ENCODE data around the gene SNTB2. TPM values are rescaled to one million over a fixed set of nuclear protein-coding genes. Genes with fewer than 3 reads are reported as not detected.
A peak's percentile ranks its signal among the peaks of the same experiment; 100 is the strongest.

The SNTB2 gene
- total RNA-seq, 1 donor: 35.5 TPM

- Histone ChIP-seq H4K20me1 (ENCODE audit: insufficient read depth, low read length) (no peaks in the 10 kb centered on the region), H2AFZ (ENCODE audit: low read length) (no peak overlapping the region), H3K9me3 (ENCODE audit: low read depth, low read length) (no peaks in the 10 kb centered on the region), H3K4me3 (ENCODE audit: insufficient read depth, low read length) (no peak overlapping the region), H3K4me1 (ENCODE audit: insufficient read depth, low read length) (peaks cover 56% of the 10 kb centered on the region), H3K36me3 (ENCODE audit: insufficient read depth, low read length) (peaks cover 5% of the 10 kb centered on the region), H3K27me3 (ENCODE audit: insufficient read depth, low read length) (no peaks in the 10 kb centered on the region), H3K79me2 (ENCODE audit: insufficient read depth, low read length) (peaks cover 2% of the 10 kb centered on the region), H3K4me2 (ENCODE audit: insufficient read depth, low read length) (peak overlapping the region; percentile 27), H3K27ac (ENCODE audit: low read depth, low read length) (peak overlapping the region; percentile 68)
- no peak for DNase-seq (ENCODE audit: insufficient read length, low spot score, missing footprints)
- TF ChIP-seq CTCF (IDR thresholded peaks at IDR 0.05; ENCODE audit: extremely low read depth, low read depth, low read length): peak; percentile 11
Observed at GRCh38 chr16:69273009-69273408, 86.0 kb downstream of the SNTB2 start.

DNA sequence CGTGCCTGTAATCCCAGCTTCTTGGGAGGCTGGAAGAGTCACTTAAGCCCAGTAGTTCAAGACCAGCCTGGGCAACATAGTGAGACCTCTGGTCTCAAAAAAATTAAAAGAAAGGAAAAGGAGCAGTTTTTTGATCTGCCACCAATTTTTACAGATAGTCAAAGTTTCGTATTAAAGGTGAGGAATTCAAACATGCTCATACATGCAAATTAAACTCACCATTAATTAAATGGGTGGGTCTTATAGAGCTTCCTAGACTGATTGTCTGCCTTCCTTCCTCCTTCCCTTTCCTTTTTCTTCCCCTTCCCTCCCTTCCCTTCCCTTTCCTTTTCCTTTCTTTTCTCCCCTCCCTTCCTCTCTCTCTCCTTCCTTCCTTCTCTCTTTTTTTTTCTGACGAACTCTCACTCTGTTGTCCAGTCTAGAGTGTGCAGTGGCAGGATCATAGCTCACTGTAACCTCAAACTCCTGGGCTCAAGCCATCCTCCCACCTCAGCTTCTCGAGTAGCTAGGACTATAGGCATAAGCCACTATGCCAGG lies 87.8 kb downstream of the SNTB2 start:
- peaks cover 56% of the 10 kb centered on the region for H3K4me1 ChIP-seq (ENCODE audit: insufficient read depth, low read length)
- DNase-seq (ENCODE audit: insufficient read length, low spot score, missing footprints): no peak
- TF ChIP-seq CTCF (IDR thresholded peaks at IDR 0.05; ENCODE audit: extremely low read depth, low read depth, low read length): no peak
- H3K27ac ChIP-seq (ENCODE audit: low read depth, low read length): peak overlapping the region; percentile 88
- peak overlapping the region; percentile 69 for H3K4me2 ChIP-seq (ENCODE audit: insufficient read depth, low read length)
- no peaks in the 10 kb centered on the region for H3K9me3 ChIP-seq (ENCODE audit: low read depth, low read length)
- H3K36me3 ChIP-seq (ENCODE audit: insufficient read depth, low read length): peaks cover 5% of the 10 kb centered on the region
- H3K79me2 ChIP-seq (ENCODE audit: insufficient read depth, low read length): peaks cover 12% of the 10 kb centered on the region
- no peaks in the 10 kb centered on the region for H3K27me3 ChIP-seq (ENCODE audit: insufficient read depth, low read length)
- no peak overlapping the region for H3K4me3 ChIP-seq (ENCODE audit: insufficient read depth, low read length)
- H2AFZ ChIP-seq (ENCODE audit: low read length): no peak overlapping the region
- no peaks in the 10 kb centered on the region for H4K20me1 ChIP-seq (ENCODE audit: insufficient read depth, low read length)

- H3K4me3 ChIP-seq (ENCODE audit: insufficient read depth, low read length): peak overlapping the region; percentile 31
Observed at GRCh38 chr16:69276148-69277115, 89.5 kb downstream of the SNTB2 start.

More at GRCh38 chr16:69276148-69277115, 89.5 kb downstream of the SNTB2 start:
- Histone ChIP-seq H3K4me1 (ENCODE audit: insufficient read depth, low read length) (peaks cover 45% of the 10 kb centered on the region), H3K4me2 (ENCODE audit: insufficient read depth, low read length) (peak overlapping the region; percentile 69), H3K27ac (ENCODE audit: low read depth, low read length) (peak overlapping the region; percentile 88), H3K9me3 (ENCODE audit: low read depth, low read length) (no peaks in the 10 kb centered on the region), H2AFZ (ENCODE audit: low read length) (no peak overlapping the region), H3K27me3 (ENCODE audit: insufficient read depth, low read length) (no peaks in the 10 kb centered on the region), H4K20me1 (ENCODE audit: insufficient read depth, low read length) (no peaks in the 10 kb centered on the region), H3K36me3 (ENCODE audit: insufficient read depth, low read length) (peaks cover 5% of the 10 kb centered on the region), H3K79me2 (ENCODE audit: insufficient read depth, low read length) (peaks cover 12% of the 10 kb centered on the region)
- no peak for TF ChIP-seq CTCF (IDR thresholded peaks at IDR 0.05; ENCODE audit: extremely low read depth, low read depth, low read length)
- peak; percentile 97 for DNase-seq (ENCODE audit: insufficient read length, low spot score, missing footprints)
